GM12892 (cell line): Measurements from ENCODE around the gene NEURL1.
"Not testable (repeated sequence)": the region's sequence is repeated elsewhere in the genome, so short reads cannot be mapped to it uniquely, and the experiment has no call there.

Source experiments
- DNase-seq: peaks from one replicate; pipeline ENCODE4 v3.0.0; 2011; ENCODE audit not compliant: insufficient read length
- FAIRE-seq: peaks from 2 replicates; lab custom pipeline; 2011; peaks lifted over from hg19 to GRCh38; lab: Jason Lieb, UNC
- POLR2A ChIP-seq: IDR thresholded peaks from 2 replicates; pipeline ENCODE4 v1.6.1; 2011; ENCODE audit warnings: low read depth, low read length, control low read depth
- POLR2AphosphoS5 ChIP-seq: IDR thresholded peaks from 2 replicates; pipeline ENCODE4 v1.6.1; 2011; ENCODE audit warnings: low read depth, low read length, control low read depth
- TAF1 ChIP-seq: IDR thresholded peaks from 2 replicates; pipeline ENCODE4 v1.6.1; 2011; ENCODE audit warnings: low read depth, mild to moderate bottlenecking, control low read depth, low read length, borderline replicate concordance

Gene NEURL1

GRCh38 chr10:103501186-103501585, 7.7 kb downstream of the NEURL1 start:
- FAIRE-seq = peak; percentile 42
- TF ChIP-seq TAF1 = no peak
- no peak for TF ChIP-seq POLR2A
- no peak for TF ChIP-seq POLR2AphosphoS5
- DNase-seq = no peak

- no peak for TF ChIP-seq POLR2A
- no peak for TF ChIP-seq POLR2AphosphoS5
- no peak for TF ChIP-seq TAF1
- DNase-seq (no peak), FAIRE-seq (no peak)
Observed at GRCh38 chr10:103502849-103503660, 9.6 kb downstream of the NEURL1 start.

DNA sequence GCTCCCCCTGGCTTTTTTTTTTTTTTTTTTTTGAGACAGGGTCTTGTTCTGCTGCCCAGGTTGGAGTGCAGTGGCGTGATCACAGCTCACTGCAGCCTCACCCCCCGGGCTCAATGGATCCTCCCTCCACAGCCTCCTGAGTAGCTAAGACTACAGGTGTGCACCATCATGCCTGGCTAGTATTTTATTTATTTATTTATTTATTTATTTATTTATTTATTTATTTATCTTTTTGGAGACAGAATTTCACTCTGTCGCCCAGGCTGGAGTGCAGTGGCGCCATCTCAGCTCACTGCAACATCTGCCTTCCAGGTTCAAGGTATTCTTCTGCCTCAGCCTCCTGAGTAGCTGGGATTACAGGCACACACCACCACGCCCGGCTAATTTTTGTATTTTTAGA, 10.3 kb downstream of the NEURL1 start:
- not testable (repeated sequence) for FAIRE-seq, DNase-seq

DNA sequence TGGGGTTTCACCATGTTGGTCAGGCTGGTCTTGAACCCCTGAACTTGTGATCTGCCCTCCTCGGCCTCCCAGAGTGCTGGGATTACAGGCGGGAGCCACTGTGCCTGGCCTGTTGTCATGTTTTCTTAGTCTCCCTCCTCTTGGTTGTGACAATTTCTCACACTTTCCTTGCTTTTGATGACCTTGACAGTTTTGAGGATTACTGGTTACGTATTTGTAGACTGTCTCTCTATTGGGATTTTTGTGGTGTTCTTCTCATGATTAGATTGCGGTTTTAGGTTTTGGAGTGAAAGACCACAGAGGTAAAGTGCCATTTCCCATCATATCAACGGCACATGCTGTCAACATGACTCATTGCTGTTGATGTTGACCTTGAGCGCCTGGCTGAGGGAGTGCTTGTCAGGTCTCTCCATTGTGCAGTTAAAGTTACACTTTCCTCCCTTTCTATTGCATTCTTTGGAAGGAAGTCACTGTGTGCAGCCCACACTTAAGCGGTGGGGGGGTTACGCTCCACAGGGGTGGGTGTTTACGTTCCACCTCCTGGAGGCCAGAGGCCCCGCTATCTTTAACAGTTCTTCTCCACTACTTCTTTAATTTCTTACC, 10.8 kb downstream of the NEURL1 start:
- FAIRE-seq = peak; percentile 66

GRCh38 chr10:103506061-103506460, 12.6 kb downstream of the NEURL1 start:
- DNase-seq (no peak), FAIRE-seq (no peak)
- TF ChIP-seq POLR2A (no peak), TAF1 (no peak), POLR2AphosphoS5 (no peak)

More for the DNA sequence above, 10.8 kb downstream of the NEURL1 start:
- DNase-seq = no peak
- TF ChIP-seq TAF1 (no peak), POLR2A (no peak), POLR2AphosphoS5 (no peak)

DNA sequence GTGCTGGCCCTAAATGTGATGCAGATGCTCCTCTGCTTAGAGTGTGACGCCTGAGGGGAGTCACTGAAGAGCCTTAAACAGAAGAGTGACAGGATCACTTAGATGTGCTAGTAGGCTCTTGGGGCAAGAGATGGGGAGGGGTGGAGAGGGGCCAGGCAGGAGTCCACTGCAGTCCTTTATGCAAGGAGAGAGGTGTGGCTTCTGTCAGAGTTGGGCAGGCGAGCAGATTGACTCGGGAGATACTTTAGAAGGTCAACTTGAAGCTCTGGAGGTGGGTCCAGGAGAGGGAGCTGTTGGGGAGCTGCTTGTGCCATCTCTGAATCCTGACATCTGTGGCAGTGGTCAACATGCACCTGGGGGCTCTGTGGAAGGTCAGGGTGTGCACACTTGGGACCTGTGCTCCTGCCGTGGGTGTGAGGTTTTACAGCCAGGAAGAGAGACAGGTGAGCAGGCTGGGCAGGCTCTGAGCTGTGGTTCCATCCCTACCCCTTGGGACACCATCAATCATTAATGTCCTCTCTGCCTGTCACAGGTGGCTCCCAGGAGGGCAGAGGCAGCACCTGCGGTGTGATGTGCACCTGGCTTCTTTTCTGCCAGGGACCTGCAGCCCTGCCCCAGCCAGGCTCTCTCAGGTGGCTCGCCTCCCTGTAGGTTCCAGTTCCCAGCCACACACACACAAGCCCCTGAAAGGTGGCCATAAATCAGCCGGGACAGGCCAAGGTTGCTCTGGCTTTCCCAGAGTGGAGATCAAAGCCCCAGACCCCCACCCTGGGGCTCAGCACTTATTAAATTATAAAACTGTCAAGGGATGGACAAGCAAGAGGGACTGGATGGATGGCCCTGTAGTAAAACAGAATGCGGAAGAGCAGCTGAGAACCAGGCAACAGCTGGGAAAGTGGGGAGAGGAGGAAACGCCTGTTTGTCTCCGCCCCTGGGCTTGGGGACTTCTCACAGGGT, 14.0 kb downstream of the NEURL1 start:
- no peak for DNase-seq
- TF ChIP-seq POLR2A = no peak
- no peak for TF ChIP-seq TAF1
- no peak for TF ChIP-seq POLR2AphosphoS5
- no peak for FAIRE-seq

GRCh38 chr10:103510046-103510685, 16.7 kb downstream of the NEURL1 start:
- FAIRE-seq (no peak), DNase-seq (no peak)
- TF ChIP-seq POLR2AphosphoS5 = no peak
- no peak for TF ChIP-seq POLR2A
- no peak for TF ChIP-seq TAF1

- TF ChIP-seq POLR2A = no peak
- no peak for TF ChIP-seq POLR2AphosphoS5
- no peak for TF ChIP-seq TAF1
- FAIRE-seq = no peak
- no peak for DNase-seq
Observed at GRCh38 chr10:103510791-103511752, 17.6 kb downstream of the NEURL1 start.

- TF ChIP-seq TAF1 = no peak
- no peak for TF ChIP-seq POLR2AphosphoS5
- TF ChIP-seq POLR2A = no peak
- FAIRE-seq (no peak), DNase-seq (no peak)
Observed at GRCh38 chr10:103512166-103512565, 18.7 kb downstream of the NEURL1 start.
